Measurements from ENCODE around the gene OSBP2.

DNA sequence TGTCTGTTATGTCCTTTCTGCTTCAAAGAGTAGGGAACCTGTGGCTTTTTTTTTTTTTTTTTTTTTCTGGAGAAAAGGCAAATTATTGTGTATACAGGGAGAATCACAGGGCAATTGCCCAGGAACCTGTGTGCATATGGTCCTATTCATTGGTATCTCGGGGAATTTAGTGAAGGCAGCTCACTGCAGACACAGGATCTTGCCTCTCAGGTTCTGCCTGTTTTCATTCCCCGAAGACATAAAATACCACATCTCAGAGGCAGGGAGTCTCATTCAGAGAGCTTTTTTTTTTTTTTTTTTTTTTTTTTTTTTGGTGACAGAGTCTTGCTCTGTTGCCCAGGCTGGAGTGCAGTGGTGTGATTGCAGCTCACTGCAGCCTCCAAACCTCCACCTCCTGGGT lies 88.3 kb downstream of the OSBP2 start:
- TF ChIP-seq, protein P1, sequence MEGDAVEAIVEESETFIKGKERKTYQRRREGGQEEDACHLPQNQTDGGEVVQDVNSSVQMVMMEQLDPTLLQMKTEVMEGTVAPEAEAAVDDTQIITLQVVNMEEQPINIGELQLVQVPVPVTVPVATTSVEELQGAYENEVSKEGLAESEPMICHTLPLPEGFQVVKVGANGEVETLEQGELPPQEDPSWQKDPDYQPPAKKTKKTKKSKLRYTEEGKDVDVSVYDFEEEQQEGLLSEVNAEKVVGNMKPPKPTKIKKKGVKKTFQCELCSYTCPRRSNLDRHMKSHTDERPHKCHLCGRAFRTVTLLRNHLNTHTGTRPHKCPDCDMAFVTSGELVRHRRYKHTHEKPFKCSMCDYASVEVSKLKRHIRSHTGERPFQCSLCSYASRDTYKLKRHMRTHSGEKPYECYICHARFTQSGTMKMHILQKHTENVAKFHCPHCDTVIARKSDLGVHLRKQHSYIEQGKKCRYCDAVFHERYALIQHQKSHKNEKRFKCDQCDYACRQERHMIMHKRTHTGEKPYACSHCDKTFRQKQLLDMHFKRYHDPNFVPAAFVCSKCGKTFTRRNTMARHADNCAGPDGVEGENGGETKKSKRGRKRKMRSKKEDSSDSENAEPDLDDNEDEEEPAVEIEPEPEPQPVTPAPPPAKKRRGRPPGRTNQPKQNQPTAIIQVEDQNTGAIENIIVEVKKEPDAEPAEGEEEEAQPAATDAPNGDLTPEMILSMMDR (IDR thresholded peaks at IDR 0.05) = no peak
- no peak for TF ChIP-seq POLR2AphosphoS5 (IDR thresholded peaks at IDR 0.05)
